AG04449 (cell line): ENCODE measurements around the gene DDX27.

Source experiments
- CTCF ChIA-PET: fragments of 350-600 bp; formaldehyde crosslinking; extraction: SDS; loops from one replicate; lab custom pipeline; 2021; ENCODE audit warnings: antibody characterized with exemption; lab: Yijun Ruan, JAX
- POLR2A ChIA-PET: fragments of 400-600, 350-600 bp; formaldehyde crosslinking; extraction: SDS; loops from one replicate; lab custom pipeline; 2020; ENCODE audit warnings: antibody characterized with exemption, inconsistent platforms; lab: Yijun Ruan, JAX
- DNase-seq: peaks from one replicate; pipeline ENCODE4 v3.0.0-alpha.2; 2010; ENCODE audit warnings: low read depth, low spot score
- H3K4me3 ChIP-seq: 2 replicates; pipeline ENCODE4 v1.5.1; 2011; ENCODE audit warnings: low read depth, mild to moderate bottlenecking, control low read depth, low read length
- TF ChIP-seq, protein P1 (sequence below): IDR thresholded peaks from one replicate; pipeline ENCODE4 v1.5.1; 2011; ENCODE audit warnings: mild to moderate bottlenecking, moderate library complexity, low read length, control low read depth, inconsistent platforms; ENCODE audit not compliant: insufficient read depth; ENCODE audit errors: missing control alignments

DDX27 gene

GRCh38 chr20:49219091-49219923 is at the start of gene DDX27:
Gene DDX27, plus strand, starts transcription at chr20:49219416. Its CDS starts 33 bp downstream, at chr20:49219449.
- TF ChIP-seq, protein P1, sequence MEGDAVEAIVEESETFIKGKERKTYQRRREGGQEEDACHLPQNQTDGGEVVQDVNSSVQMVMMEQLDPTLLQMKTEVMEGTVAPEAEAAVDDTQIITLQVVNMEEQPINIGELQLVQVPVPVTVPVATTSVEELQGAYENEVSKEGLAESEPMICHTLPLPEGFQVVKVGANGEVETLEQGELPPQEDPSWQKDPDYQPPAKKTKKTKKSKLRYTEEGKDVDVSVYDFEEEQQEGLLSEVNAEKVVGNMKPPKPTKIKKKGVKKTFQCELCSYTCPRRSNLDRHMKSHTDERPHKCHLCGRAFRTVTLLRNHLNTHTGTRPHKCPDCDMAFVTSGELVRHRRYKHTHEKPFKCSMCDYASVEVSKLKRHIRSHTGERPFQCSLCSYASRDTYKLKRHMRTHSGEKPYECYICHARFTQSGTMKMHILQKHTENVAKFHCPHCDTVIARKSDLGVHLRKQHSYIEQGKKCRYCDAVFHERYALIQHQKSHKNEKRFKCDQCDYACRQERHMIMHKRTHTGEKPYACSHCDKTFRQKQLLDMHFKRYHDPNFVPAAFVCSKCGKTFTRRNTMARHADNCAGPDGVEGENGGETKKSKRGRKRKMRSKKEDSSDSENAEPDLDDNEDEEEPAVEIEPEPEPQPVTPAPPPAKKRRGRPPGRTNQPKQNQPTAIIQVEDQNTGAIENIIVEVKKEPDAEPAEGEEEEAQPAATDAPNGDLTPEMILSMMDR = no peak
- POLR2A ChIA-PET = interaction anchor here (0.5 to 1.0 kb wide), 7 partner anchors 10 to 86 kb away, joined by 3 to 8 read pairs (median 4); no protein-coding TSS in a partner anchor
- peak; percentile 92 for DNase-seq
- H3K4me3 ChIP-seq = peak within 1 kb of the TSS; percentile 100
- CTCF ChIA-PET = interaction anchor here (4.3 to 8.3 kb wide), 3 partner anchors 12 to 90 kb away, joined by 53 to 258 read pairs (median 53); no protein-coding TSS in a partner anchor

GRCh38 chr20:49169547-49169946 is 49.7 kb upstream of the DDX27 start:
- TF ChIP-seq, protein P1 = no peak
- no peak for DNase-seq
- no peak overlapping the region for H3K4me3 ChIP-seq
- ChIA-PET POLR2A (no interaction called here), CTCF (no interaction called here)

DNA sequence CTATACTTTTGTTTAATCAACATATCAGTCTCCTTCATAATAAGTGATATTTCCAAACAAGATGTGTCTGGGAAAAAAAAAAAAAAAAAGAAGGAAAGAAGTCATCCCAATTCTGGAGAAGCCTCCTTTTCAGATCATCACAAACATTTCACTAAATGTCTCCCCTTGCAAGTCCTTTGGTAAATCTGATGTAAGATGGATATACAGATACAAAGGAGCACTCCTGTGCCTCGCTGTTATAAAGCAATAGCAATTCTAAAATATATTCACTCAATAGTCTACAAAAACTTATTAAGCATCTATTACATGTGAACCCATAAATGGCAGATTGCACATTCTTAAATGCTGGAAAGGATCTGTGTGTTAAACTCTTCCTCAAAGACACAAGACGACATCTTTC is 48.5 kb upstream of the DDX27 start:
- no peak overlapping the region for H3K4me3 ChIP-seq
- POLR2A ChIA-PET = no interaction called here
- CTCF ChIA-PET = no interaction called here
- TF ChIP-seq, protein P1 = no peak
- DNase-seq = no peak

GRCh38 chr20:49171909-49172308 is 47.3 kb upstream of the DDX27 start:
- H3K4me3 ChIP-seq = no peak overlapping the region
- no peak for DNase-seq
- CTCF ChIA-PET = interaction anchor here (2.6 kb wide), 1 partner anchor 45 kb away, joined by 15 read pairs; no protein-coding TSS in a partner anchor
- POLR2A ChIA-PET = no interaction called here
- TF ChIP-seq, protein P1 = no peak

- no peak overlapping the region for H3K4me3 ChIP-seq
- ChIA-PET POLR2A (no interaction called here), CTCF (interaction anchor here (2.6 kb wide), 1 partner anchor 45 kb away, joined by 15 read pairs; no protein-coding TSS in a partner anchor)
- DNase-seq = no peak
- TF ChIP-seq, protein P1 = no peak
Observed at GRCh38 chr20:49172413-49172812, 46.8 kb upstream of the DDX27 start.

DNA sequence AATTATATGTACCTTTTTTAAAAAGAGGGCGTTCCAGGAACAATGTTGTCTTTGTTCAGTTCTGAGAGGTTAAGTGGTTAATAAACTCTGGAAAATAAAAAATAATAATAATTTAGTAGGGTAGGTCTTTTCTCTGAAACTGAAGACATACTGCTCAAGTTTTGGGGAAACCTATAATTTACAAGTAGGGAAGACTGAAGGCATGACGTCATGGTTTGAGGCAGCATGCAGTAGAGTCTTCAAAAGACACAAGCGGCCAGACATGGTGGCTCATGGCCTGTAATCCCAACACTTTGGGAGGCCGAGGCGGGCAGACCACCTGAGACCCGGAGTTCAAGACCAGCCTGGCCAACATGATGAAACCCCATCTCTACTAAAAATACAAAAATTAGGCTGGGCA is 45.0 kb upstream of the DDX27 start:
- no peak overlapping the region for H3K4me3 ChIP-seq
- POLR2A ChIA-PET = no interaction called here
- no peak for DNase-seq
- TF ChIP-seq, protein P1 = no peak
- CTCF ChIA-PET = interaction anchor here (0.9 to 2.6 kb wide), 2 partner anchors 12 to 43 kb away, joined by 3 to 15 read pairs; no protein-coding TSS in a partner anchor
